Activated gamma-delta T cell (primary cell): Measurements from ENCODE around the gene PPL.

Source experiments
- DNase-seq: peaks from one replicate; lab custom pipeline; 2025; lab: John Stamatoyannopoulos, UW

Gene PPL

DNA sequence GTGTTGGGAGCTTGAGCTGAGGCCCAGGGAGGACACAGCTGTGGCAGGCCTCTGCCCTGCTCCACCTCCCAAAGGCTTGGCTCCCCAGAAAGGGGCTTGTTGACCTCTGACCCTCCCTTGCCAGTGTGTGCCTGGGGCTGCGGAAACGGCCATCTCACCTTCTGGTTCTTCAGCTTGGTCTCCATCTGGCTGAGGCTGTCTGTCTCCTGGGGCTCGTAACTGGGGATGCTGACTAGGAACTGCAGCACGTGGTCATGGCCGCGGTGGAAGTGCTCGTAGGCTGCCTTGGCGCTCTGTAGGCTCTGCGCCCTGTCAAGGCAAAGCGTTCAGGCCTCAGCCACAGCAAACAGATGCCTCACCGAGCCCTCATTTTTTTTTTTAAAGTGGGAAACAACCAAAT is 46.9 kb downstream of the PPL start:
- DNase-seq: no peak

DNA sequence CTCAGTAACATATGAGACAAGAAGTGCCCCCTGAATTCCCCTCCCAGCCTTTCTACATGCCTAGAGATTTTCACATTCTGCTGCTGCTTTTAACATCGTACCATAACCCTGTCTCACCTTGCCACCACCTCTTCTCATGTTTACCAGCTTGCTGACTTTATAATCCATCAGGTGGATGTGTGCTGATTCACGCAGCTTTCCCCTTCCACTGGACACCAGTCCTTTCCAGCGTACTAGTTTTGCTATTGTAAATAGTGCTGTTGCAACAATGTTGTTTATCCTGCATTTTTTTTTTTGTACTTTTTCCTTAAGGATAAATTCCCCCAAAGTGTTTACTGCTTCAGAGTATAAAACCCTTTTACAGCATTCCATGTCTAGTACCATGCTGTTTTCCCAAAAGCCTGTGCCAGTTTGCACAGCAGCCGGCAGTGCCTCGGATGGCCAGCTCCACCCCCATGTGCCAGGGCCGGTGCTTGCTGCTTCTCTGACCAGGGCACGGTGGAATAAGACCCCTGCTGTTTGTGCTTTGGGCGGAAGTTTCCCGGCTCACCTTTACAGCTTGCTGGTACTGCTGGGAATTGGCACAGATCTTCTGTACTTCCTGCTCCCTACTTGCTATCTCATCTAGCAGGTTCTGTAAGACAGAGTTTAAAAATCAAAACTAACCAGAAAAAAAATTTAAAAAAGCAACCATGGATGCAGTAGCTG is 48.4 kb downstream of the PPL start:
- no peak for DNase-seq

- no peak for DNase-seq
Observed at GRCh38 chr16:4886151-4886550, 50.8 kb downstream of the PPL start.

GRCh38 chr16:4884972-4885874 is 51.7 kb downstream of the PPL start:
- DNase-seq: no peak

DNA sequence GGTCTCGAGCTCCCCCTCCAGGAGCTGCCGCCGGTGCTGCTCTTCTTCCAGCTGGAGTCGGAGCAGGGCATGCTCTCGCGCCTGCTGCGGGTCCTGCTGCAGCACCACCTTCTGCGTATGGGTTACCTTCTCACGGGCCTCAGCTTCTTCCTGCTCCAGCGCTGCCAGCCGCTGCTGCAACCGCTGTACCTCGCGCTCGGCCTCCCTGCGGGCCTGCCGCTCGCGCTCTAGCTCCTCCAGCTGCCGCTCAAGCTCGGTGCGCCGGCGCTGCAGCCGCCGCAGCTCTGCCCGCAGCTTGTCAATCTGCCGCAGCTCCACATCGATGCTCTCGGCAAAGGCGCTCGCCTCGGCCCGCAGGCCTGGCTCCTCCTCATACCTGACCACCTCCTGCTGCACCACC is 52.7 kb downstream of the PPL start:
- DNase-seq: no peak

DNA sequence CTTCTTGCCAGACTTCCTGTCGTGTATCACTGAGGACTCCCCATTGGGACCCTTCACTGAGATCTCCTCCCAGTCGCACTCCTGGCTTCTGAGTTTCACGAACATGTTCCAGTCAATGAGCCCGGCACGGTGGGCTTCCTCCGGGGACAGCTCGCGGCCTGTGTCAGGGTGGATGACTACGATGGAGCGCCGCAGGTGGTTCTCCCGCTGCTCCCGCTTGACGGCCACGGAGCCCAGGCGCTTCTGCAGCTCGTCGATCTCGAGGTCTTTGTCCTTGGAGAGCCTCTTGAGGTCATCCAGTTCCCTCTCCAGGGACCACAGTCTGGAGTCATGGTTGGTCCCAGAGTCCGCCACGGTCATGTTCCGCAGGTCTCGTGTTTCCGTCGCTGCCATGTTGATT is 53.4 kb downstream of the PPL start:
- no peak for DNase-seq

DNA sequence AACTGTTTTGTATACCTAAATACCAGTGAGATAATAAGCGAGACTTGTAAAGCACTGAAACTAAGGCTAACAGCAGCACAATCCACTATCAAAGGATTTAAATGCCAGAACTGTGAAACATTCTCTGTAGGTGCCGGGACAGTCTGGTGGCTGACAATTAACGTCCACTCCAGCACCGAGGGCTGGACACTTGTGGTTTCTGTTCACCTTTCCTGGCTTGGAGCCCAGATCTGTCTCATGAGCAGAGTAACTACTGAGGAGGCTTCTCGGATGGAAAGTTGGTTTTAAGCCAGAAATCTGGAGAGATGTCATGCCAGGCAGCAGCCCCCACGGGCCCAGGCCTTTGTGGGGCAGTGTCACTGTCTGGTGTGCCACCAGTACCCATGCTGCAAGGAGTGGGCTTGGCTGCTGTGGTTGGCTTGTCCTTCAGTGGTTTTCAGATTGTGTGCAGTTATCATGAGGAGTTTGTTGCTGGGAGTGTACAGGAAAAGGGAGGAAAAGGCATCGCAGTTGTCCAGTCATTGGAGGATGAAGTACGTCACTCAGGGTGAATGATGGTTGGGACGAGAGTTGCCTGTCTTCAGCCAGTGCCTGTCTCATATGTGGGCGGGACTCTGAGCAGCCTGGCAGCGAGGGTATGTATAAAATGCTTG is 54.2 kb downstream of the PPL start:
- DNase-seq: no peak

- DNase-seq: no peak
Observed at GRCh38 chr16:4882000-4882632, 54.8 kb downstream of the PPL start.

DNA sequence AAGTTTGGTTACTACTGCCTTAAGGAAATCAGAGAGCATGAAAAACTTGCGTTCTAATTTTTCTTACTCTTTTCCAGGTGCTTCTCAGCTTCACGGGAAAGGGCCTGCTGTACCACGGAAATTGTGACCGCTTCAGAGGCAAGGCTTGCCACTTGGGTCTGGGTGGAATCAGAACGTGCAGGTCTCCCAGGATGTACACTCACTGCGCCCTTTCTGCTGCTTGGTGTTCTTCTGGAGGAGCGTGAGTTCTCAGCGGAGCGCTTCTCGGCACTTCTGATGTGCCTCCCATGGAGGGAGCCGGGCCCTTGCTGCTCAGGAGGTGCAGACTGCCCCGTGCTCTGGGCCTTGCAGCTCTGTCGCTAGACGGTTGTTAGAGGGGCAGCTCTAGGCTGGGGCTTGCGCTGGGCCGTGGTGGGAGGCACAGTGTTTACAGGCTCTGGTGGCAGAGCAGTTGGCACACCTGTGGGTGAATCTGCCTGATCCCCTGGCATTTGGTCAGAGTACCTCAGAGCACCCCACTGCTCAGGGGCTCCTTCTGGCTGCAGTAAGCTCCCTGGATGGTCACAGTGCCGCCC is 56.9 kb downstream of the PPL start:
- DNase-seq: no peak

- DNase-seq: no peak
Observed at GRCh38 chr16:4879049-4879448, 57.9 kb downstream of the PPL start.

DNA sequence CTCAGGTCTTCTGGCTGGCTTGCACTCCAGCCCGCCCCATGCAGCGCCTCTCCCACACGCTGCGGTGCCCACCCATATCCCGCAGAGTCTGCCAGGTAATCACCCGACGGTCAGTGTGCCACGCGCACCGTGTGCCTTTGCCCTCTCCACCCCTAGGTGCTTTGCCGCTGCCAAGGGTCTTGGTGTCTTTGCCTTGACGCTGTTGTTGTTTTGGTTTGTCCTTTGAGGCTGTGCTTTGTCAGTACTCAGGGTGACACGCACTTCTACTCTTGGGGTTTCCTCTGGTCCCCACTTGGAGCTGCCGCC is 59.6 kb downstream of the PPL start:
- no peak for DNase-seq

DNA sequence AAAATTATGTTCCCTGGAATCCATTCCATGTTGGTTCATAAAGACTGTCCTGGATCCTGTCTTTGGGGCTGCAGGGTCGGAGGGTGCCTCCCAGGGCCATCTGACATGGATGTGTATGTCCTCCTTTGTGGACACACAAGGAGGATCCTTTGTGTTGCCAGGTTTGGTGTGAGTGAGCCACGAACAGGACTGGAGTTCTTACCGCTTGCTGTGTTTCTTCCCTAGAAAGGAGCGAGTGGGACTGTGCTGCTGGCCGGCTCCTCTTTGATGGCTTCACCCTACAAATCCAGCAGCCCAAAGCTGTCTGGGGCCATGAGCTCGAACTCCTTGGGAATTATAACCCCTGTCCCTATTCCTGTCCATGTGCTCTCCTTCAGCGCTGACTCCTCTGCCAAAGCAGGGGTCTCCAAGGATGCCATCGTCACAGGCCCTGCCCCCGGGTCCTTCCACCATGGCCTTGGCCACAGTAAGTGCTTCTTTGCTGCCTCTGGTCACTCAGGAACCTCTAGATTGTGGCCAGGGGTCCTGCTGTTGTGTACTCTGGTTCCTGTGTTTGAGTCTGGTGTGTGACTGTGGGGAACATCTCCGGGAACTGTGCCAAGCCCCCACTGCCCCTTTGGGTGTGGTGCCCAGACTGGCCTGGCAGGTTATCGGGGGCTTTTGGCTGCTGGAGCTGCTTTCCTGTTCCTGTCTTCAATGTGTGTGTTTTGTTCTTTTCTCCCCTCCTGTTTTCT is 60.1 kb downstream of the PPL start:
- no peak for DNase-seq

- DNase-seq: no peak
Observed at GRCh38 chr16:4874666-4875065, 62.3 kb downstream of the PPL start.

DNA sequence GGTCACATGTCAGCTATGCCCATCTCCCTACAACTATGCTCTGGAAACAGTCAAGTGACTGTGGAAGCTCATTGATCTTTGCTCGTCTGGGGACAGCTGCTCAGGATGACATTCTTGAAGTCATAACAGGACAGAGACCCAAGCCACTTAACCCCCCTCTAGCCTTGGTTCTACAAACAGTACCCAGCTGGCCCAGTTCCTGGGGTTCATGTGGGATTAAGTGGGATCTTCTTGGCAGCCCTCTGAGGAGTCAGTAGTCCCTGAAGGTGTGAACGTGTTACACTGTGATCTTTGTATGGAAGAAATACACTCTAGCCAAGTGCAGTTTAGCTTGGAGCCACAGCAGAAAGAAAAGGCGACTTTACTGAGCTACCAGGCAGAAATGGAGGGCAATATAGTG is 63.9 kb downstream of the PPL start:
- DNase-seq: no peak

GRCh38 chr16:4871071-4871470 is 65.9 kb downstream of the PPL start:
- no peak for DNase-seq

GRCh38 chr16:4870138-4870671 is 66.7 kb downstream of the PPL start:
- DNase-seq: no peak

DNA sequence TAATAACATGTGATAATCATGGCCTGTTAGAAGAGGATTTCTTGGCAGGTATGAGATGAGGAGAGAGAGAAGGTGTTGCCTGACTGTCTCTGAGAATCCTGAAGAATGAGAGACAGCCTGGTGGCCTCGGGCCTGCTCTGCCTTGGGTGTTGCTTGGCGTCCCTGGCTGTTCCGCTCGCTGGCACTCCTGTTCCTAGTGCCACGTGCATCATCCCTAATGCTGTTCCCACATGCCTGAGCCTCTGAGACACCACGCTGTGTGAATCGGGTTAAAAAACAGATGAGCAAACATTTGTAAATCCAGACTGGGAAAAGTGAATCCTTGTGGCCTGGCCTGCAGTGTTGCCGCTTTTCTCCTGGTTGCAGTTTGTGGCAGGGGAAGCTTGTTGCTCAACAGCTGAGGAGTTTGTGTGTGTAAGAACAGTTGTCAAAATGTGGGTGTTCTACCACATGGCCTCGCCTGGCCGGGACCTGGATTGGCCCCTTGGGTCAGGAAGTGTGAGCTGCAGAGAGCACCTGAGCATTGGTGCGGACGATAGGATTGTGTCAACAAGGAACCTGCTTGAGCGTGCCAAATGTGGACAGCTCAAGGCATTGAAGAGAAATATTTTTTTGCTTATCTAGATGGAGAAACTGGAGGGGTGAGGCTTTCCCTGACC is 67.7 kb downstream of the PPL start:
- no peak for DNase-seq

DNA sequence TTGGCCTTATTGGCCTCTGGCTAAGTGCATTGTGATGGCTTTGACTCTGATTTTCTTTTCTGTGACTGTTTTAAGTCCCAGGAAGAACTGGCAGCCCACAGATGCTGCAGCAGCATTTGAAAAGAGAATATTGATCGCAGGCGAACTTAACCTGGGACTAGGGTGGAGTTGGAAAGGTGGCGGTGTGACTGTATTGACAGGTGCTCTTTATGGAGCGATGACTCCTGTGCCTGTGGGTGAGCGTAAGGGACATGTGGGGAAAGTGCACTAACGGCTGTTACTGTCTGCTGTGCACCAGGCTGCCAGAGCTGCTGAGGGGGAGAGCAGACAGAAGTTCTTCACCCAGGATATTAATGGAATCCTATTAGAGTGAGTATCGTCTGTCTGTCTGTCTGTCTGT is 68.4 kb downstream of the PPL start:
- DNase-seq: no peak

DNA sequence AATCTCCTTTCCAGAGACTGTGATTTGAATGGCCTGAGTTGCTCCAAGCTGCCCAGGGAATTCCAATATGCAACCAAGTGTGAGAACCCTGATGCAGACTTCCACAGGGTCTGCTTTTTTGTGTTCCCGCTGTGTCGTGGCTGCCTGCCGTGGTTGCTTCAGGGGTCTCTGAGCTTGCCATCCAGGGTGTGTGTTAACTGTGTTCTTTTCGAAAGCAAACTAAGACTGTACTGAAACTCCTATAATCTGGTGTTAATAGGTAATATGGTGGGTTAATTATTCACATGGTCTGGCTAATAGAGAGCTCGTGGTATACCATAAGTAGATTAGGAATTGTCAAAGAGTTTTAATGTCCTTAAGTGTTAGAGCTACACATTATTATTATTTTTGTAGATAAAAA is 68.9 kb downstream of the PPL start:
- DNase-seq: no peak

GRCh38 chr16:4866586-4866985 is 70.4 kb downstream of the PPL start:
- no peak for DNase-seq
